Ascending aorta (tissue), 2 donors: ENCODE measurements around the gene SHF. TPM values are rescaled to one million over a fixed set of nuclear protein-coding genes. Genes with fewer than 3 reads are reported as not detected.

ENCODE experiments used
- DNase-seq, 2 donors: peaks; one replicate each; pipeline ENCODE4 v3.0.0-alpha.2; 2019; ENCODE audit warnings: low spot score in 2 of 2
- H3K27ac ChIP-seq, 2 donors: fragments of 200-600 bp; sonication (generic); one replicate each; pipeline ENCODE4 v1.5.1; 2016 to 2017; ENCODE audit warnings: mild to moderate bottlenecking in 1 of 2
- H3K27me3 ChIP-seq: fragments of 200-600 bp; sonication (generic); one replicate; pipeline ENCODE4 v1.5.1; 2017
- H3K36me3 ChIP-seq, 2 donors: fragments of 200-600 bp; sonication (generic); one replicate each; pipeline ENCODE4 v1.5.1; 2016
- H3K4me1 ChIP-seq, 2 donors: fragments of 200-600 bp; sonication (generic); one replicate each; pipeline ENCODE4 v1.5.1; 2016 to 2017; ENCODE audit warnings: mild to moderate bottlenecking in 1 of 2
- H3K4me3 ChIP-seq, 2 donors: fragments of 200-600 bp; sonication (generic); one replicate each; pipeline ENCODE4 v1.5.1; 2016 to 2017; ENCODE audit warnings: mild to moderate bottlenecking in 1 of 2
- H3K9me3 ChIP-seq, 2 donors: fragments of 200-600 bp; sonication (generic); one replicate each; pipeline ENCODE4 v1.5.1; 2016
- intact Hi-C: fragments of 100-400 bp; cut with DNase I; formaldehyde crosslinking; loops from one replicate; pipeline ENCODE4 v1.15.1; 2023
- total RNA-seq: library from RNA; depleted of rRNA; stranded (reverse); fragments of >200 nt; gene quantifications from one replicate; pipeline ENCODE4 v1.1.0, GENCODE V29; 2016
- TF ChIP-seq, protein P1 (sequence below), 3 experiments: fragments of 200-600 bp in 2 of 3; fragments of 450-650 bp in 1 of 3; sonication (generic) in 2 of 3; IDR thresholded peaks; one replicate each; pipeline ENCODE4 v1.5.1; 2016 to 2019; ENCODE audit warnings: antibody characterized with exemption in 3 of 3, mild to moderate bottlenecking in 1 of 3, moderate library complexity in 1 of 3

The SHF gene
- total RNA-seq, 1 donor from 2014 or later: 75.0 TPM

DNA sequence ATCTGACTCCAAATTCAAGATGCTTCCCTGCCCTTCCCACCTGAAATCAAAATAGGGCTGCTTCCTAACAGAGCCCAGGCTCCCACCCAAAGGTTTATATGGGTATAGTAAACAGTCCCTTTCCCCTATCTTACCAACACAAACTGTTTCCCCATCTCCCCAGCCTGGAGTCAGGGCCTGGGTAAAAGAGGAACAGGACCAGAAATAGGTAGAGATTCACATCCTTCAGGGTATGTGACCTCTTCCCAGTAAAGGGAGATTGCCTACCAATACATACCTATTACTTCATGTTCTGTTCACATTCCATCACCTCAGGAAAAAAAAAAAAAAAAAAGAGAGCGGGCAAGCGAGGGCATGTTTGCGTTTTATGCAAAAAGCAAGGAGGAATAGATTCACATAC, 9.7 kb upstream of the SHF start:
- H3K27ac ChIP-seq: peak overlapping the region in 1 of 2 donors; percentile 98

DNA sequence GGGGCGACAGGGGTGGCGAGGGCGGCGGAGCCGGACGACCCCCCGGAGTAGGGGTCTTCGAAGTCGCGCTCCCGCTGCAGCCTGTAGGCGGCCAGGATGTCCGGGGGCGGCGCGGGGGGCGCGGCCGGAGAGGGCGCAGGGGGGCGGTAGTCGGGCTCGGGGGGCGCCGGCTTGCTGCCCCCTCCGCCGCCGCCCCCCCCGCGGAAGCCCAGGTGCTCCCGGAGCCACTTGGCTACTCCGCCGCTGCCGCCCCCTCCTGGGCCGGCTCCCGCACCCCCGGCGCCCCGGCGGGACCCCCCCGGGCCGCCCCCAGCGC, 230 bp downstream of the SHF start:
- TF ChIP-seq, protein P1, sequence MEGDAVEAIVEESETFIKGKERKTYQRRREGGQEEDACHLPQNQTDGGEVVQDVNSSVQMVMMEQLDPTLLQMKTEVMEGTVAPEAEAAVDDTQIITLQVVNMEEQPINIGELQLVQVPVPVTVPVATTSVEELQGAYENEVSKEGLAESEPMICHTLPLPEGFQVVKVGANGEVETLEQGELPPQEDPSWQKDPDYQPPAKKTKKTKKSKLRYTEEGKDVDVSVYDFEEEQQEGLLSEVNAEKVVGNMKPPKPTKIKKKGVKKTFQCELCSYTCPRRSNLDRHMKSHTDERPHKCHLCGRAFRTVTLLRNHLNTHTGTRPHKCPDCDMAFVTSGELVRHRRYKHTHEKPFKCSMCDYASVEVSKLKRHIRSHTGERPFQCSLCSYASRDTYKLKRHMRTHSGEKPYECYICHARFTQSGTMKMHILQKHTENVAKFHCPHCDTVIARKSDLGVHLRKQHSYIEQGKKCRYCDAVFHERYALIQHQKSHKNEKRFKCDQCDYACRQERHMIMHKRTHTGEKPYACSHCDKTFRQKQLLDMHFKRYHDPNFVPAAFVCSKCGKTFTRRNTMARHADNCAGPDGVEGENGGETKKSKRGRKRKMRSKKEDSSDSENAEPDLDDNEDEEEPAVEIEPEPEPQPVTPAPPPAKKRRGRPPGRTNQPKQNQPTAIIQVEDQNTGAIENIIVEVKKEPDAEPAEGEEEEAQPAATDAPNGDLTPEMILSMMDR (IDR thresholded peaks at IDR 0.05): no peak
- no peaks in the 10 kb centered on the region for H3K27me3 ChIP-seq
- intact Hi-C loops: loop anchor here (5.0 kb wide), 2 partner anchors 190 to 270 kb away; partner anchors contain the start of gene GATM
- H3K27ac ChIP-seq: peak overlapping the region; percentile 89 to 98
- H3K36me3 ChIP-seq: no peaks in the 10 kb centered on the region
- H3K4me3 ChIP-seq: peak overlapping the region; percentile 79 to 94
- H3K9me3 ChIP-seq: no peaks in the 10 kb centered on the region
- H3K4me1 ChIP-seq: peaks cover 0 to 5% of the 10 kb centered on the region in 2 donors
- DNase-seq: no peak

More for the DNA sequence above, 9.7 kb upstream of the SHF start:
- no peaks in the 10 kb centered on the region for H3K27me3 ChIP-seq
- H3K4me1 ChIP-seq: no peaks in the 10 kb centered on the region
- TF ChIP-seq, protein P1 (IDR thresholded peaks at IDR 0.05): no peak
- H3K36me3 ChIP-seq: no peaks in the 10 kb centered on the region
- H3K4me3 ChIP-seq: peak overlapping the region in 1 of 2 donors; percentile 49
- intact Hi-C loops: loop anchor here (10.0 kb wide), 1 partner anchor 483 kb away; the partner anchor contains the start of genes B2M and PATL2
- DNase-seq: peak in 1 of 2 donors; percentile 58
- no peaks in the 10 kb centered on the region for H3K9me3 ChIP-seq

DNA sequence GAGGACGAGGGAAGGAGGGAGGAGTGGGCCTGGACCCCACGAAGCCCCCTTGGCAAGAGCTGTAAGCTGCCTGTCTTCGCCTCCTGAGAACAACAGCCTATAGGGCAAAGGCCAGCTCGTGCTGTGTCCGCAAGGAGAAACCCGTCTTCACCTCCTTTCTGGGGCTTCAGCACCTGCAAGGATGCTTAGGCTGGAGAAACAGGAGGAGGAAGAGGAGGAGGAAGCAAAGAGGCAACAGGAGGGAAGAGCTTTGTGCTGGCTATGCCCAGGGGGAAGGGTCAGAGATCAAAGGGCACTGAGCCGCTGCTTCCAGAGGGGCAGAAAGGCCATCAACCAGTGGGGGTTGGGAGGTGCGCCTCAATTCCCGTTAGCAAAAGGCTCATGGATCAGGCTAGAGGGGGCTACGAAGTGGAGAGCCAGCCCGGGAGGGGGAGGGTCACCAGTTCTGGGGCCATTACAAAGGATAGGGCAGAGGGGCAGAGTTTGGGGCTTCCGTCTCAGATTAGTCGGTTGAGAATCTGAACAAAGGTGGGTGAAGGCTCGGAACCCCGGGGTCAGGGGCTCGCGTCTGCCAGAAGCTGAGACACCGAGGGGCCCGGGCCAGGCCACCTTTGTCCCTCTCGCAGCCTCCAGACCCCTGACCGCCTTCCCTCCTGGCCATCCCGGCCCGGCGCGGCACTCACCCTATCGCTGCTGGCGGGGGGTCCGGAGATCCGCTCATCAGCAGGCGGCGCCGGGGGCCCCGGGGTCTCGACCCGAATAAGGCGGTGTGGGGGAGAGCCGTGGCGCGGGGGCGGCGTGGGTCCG, 792 bp downstream of the SHF start:
- no peak for DNase-seq
- no peaks in the 10 kb centered on the region for H3K27me3 ChIP-seq
- intact Hi-C loops: loop anchor here (1.0 to 5.0 kb wide), 3 partner anchors 20 to 270 kb away; partner anchors contain the start of gene GATM
- no peaks in the 10 kb centered on the region for H3K9me3 ChIP-seq
- no peaks in the 10 kb centered on the region for H3K36me3 ChIP-seq
- TF ChIP-seq, protein P1 (IDR thresholded peaks at IDR 0.05): no peak
- H3K4me1 ChIP-seq: peaks cover 0 to 5% of the 10 kb centered on the region in 2 donors
- H3K4me3 ChIP-seq: peak overlapping the region; percentile 79 to 94
- peak overlapping the region; percentile 89 to 98 for H3K27ac ChIP-seq

DNA sequence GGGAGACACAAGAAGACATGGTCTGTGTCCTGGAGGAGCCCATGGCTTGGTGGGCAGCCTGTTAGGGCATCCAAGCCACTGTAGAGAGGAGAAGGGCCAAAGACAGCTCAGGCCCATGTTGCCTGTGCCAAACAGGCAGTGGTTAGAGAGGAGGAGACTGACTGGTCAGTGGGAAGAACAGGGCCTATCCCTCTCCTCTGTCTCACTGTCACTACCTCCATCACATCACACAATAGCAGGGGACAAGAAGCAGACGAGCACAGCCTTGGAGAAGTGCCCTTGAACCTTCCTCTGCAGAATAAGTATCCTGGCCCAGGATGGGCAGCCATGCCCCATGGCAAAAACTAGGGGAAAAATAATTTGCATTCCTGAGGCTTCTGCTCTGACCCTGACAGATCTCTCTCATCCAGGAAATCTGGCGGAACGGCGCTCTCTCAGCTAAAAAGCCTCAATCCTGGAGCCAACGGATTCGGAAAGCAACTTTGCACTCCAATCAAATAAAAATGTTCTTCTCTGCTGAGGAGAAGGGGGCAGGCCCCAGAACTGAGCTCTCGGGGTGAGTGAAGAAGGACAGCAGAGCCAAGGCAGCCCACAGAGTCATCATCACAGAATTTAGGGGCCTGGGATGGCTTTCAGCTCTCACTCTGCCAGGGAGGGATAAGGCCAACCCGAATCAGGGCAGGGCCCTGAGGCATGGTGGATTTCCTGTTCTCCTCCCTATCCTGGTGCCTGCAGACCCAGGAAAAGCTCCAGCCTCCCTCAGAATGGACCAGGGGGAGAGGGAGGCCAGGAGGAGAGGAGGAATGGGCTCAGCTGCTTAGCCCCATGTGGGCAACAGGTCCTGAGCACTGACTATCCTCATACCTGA, 1.6 kb downstream of the SHF start:
- Histone ChIP-seq H3K36me3 (no peaks in the 10 kb centered on the region), H3K27ac (peak overlapping the region; percentile 89 to 98), H3K9me3 (no peaks in the 10 kb centered on the region), H3K27me3 (no peaks in the 10 kb centered on the region), H3K4me1 (peaks cover 0 to 5% of the 10 kb centered on the region in 2 donors), H3K4me3 (peak overlapping the region; percentile 79 to 94)
- TF ChIP-seq, protein P1 (IDR thresholded peaks at IDR 0.05): no peak
- no peak for DNase-seq
- intact Hi-C loops: loop anchor here (1.0 to 5.0 kb wide), 3 partner anchors 19 to 271 kb away; partner anchors contain the start of gene GATM

DNA sequence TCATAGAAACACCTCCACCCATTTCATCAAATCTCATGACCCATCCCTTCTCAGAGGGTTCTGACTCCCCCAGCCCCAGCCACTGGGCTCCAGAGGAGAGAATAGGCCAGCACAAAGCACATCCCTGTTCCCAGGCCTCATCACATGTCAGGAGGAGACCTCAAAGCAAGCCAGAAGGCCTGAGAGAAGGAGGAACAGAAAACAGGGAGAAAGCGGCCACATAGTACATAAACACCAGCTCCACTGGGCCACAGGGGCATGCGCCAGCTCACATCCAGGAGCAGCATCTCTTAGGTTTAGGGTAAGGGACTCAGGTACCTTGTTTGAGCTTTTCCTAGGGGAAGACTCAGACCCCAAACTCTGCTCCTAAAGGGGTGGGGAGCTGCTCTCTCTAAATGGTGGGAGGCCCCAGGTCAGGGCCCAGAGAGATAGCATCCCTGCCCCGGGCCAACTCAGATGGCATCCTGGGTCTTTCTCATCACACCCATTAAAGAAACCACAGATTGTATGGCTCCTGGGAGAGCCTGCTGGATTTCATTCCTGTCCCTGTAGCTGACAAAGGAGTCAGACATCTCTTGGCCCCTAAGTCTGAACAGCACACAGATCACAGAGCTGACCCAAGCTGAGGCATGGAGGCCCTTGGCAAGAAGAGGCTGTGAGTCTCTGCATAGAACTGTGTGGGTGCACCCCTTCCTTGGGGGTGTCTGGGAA, 2.5 kb downstream of the SHF start:
- H3K27me3 ChIP-seq: no peaks in the 10 kb centered on the region
- peaks cover 0 to 5% of the 10 kb centered on the region in 2 donors for H3K4me1 ChIP-seq
- intact Hi-C loops: loop anchor here (5.0 kb wide), 2 partner anchors 192 to 272 kb away; partner anchors contain the start of gene GATM
- H3K4me3 ChIP-seq: no peak overlapping the region
- no peak for DNase-seq
- no peaks in the 10 kb centered on the region for H3K36me3 ChIP-seq
- H3K27ac ChIP-seq: peak overlapping the region; percentile 89 to 98
- no peaks in the 10 kb centered on the region for H3K9me3 ChIP-seq
- TF ChIP-seq, protein P1 (IDR thresholded peaks at IDR 0.05): no peak
